NCI-H446 (cell line): Measurements from ENCODE around the gene LRTM1.

Experiments
- DNase-seq, 2 experiments: peaks; one replicate each; lab custom pipeline; 2025; lab: John Stamatoyannopoulos, UW

LRTM1 gene

DNA sequence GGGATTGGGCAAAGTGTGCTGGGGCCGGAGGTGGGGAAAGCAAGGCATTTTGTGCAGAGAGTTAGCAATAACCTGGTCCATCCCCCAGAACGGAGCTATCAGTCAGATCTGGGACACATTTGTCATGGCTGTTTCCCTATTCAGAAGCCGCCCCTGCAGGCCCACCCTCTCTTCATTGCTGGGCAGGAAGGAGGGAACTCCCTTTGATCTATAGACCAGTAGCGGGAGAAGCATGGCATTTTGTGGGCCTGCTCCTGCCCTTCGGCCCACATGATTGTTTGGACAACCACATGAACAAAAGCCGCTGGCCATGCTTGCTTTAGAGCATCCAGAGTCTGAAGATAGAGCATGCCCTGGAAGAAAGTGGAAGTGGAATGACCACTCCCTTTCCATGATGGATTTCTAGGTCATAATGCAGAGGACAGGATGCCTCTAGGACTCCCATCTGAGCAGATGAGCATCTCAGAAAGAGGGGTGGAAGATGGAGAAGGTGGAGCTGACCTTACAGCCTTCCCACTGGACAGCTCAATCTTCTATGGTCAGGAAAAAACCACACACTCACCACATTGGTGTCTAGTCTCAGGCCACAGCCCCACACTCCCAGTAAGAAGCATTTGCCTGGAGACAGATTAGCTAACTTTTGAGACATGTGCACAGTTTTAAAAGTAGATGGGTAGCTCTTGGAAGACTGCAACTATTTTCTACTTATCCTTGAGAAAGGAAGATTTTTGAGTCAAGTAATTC is 11.9 kb upstream of the LRTM1 start:
- DNase-seq, result no peak

DNA sequence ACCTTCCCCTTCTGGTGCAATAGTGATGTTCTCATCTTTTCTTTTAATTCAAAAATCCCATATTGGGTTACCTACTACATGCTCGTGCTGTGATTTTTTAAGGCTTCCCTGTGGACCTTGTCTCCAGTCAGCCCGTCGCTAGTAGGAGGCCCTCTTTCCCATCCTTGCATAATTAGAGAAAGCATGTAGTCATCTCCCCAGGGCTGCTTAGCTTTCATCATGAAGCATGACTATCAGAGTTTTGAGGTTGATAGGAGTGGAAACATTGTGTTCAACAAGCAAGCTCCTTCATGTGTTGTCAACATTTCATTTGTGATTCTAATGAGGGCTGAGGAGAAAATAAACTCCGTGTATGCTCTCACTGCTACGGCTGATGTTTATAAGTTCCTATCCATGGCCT is 8.7 kb upstream of the LRTM1 start:
- DNase-seq, result no peak

DNA sequence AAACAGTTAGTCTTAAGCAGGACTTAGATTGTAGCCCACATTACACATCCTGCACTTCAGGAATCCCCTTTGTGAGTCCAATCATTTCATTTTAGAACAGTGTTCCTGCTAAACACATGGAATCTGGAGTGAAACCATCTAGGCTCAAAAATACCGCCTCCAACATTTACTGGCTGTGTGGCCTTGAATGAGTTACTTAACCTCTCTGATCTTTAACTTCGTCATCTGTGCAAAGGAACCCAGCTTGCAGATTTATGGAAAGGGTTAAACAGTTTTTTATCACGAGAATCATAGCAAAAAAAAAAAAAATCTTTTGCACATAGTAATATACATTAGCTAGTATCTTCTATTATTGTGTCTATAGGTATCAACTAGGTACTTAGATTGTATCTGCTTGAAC is 8.0 kb upstream of the LRTM1 start:
- DNase-seq, result no peak

DNA sequence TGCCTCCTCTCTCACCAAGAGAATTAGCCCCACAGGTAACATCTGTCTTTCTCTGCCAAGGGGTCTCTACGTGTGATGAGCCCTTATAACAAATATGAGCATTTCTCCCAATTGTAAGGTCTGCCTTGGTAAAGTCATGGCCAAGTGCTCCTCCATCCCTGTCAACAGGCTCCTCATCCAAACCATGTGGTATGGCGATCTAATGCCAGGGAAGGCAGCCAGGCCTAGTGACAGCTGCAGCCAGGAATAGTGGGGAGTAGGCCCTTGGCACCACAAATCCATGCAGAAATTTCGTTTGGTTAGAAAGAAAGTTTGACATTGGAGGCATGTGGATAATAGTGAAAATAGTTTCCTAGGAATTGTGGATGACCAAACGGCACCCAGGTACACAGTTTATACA is 4.7 kb upstream of the LRTM1 start:
- peak in 1 of 2 experiments; percentile 0 for DNase-seq

DNA sequence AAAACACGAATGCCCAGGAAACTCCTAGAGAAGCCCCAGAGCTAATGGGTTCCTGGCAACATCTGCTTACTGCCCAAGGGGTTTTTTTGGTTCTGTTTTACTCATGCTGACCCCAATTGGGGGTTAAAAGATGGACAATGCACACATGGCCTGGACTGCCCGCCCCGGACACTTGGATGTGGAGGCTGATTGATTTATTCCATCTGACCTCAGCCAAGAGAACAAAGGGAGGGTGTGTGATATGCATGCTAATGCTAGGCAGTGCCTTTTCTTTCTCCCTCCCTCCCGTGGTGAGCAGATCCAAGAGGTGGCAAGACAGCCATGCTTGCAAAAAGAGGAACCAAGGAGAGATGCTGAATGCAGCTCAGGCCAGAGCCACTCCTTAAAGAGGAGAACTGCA is 3.3 kb upstream of the LRTM1 start:
- DNase-seq, result no peak

DNA sequence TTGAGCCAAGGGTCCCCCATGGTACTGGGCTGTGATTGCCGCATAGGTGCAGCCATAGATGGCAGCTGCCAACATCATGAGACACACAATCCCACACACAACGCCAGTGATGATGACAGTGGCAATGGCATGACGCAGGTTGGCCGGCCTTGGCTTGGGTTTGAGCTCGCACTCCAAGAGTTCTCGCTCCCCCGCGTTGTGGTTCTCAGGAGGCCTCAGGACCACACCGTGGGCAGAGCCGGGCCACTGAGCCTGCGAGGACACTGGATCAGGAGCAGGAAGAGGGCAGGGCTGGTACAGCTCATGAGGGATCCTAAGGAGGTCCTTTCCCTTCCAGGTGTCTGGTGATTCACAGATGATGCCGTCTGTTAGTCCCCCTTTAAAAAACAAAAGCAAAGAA is 9.3 kb downstream of the LRTM1 start:
- DNase-seq, result no peak

DNA sequence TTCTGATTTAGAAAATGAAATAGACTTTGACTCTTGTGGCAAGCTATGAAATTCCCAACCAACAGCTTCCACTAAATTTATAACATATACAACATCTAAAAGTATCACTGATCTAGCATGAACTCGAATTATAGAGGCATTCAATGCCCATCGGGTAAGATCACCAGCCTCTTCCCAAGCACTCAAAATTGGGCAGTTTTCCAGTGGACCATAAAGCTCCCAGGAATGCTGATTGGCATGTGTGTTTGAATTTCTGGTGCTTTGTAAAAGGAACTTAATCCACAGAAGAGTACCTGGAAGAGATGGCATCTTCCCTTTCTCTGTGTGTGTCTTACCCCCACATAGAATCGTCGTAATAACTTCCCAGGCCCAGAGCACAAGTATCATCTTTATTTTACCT is 10.0 kb downstream of the LRTM1 start:
- no peak for DNase-seq

DNA sequence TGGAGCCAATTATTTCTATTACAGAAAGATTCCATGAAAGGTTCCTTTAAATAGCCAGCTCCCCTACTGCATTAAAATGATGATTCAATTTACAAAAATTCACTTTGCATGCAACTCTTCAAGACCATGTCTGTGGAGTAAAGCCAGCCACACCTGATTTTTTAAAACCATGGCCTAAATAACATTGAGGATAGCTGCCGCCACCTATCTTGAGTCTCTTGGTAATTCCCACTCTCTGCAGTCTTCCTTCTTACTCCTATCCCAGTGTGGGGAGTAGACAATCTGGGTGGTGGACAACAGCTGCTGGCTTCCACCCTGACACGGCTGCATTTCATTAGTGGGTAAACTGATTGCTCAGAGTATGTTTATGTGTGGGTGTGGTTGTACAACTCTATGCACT is 10.7 kb downstream of the LRTM1 start:
- DNase-seq, result no peak

DNA sequence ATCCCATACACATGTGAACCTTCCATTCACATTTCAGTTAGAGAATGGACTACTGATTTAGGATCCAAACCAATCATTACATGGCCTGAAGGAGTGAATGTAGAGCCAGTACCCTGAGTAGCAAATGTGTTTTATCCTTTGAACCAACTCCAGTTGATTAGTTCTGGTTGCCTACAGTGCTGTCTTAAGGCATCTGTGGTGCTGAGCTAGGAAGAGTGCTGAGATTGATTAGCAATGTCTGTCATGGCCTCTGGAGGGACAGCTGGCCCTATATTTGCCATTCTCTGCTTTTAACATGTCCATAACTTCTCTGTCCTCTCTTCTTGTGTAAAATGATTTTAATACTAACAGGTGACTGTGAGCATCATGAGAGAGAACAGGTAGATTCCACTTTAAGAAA is 11.1 kb downstream of the LRTM1 start:
- DNase-seq, result no peak

DNA sequence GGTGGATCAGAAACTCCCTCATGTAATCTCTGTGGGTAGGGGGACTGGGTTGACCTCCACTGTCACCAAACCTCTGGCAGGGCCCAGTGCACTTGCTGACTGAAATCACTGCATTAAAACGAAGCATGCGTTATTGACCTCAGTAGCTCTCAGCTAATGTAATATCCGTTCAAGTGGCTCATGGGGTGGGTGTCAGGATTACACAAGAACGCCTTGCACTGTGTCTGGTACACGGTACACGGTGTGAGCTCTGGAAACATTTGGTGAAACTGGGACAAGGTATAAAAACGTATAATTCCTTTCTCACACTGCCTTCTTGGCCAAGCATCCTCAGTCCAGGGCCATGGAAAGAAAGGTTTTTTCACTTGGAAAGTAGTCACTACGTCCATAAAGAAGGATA is 11.9 kb downstream of the LRTM1 start:
- DNase-seq, result no peak

DNA sequence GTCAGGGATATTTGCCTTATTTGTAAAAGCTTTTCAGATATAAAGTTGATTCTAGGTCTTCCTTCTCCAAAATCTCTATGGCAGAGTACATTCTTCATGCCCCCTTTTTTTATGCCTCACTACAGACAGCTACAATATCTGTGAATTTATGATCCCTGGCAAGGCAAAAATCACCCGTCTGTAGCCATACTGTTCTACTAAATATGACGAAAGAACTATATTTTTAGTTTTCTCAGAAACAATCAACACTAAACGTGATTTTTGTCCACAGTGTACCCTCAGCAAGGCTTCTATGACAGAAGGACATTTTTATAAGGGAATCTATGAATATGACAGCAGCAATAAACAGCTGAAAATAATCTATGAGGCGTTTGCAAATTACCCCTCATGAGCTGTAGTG is 12.7 kb downstream of the LRTM1 start:
- no peak for DNase-seq

DNA sequence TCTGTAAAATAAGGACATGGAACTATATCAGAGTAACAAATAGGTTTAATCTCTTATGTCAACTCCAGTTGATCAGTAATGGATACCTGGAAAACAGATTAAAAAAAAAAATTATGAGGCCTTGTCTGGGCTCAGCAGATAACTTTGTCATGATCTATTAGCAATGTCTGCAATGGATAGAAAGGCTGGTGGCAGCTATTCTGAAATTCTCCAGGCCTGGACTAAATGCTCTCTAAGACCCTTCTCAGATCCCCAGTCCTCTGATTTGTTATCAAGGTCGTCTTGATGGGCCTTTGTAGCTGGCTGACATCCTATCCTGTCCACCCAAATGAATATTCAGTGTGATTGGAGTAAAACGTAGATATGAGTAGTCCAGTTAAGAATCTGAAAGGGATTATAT is 13.7 kb downstream of the LRTM1 start:
- no peak for DNase-seq

DNA sequence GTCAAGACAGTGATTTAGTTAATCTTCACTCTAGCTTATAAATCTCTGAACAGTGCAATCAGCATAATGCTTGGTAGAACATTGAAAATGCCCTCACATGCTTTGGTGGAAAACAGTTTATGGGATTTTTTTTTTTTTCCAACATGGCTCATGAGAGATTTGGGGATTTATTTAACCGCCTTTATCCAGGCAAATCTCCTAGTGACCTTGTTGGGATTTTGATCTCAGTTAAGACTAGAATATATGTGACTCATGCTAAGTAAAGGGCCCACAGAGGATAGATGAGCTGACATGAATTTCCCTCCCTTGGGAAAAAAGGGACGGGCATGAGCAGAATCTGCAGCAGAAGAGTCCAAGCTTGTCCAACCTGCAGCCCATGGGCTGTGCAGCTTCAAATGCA is 18.7 kb downstream of the LRTM1 start:
- no peak for DNase-seq

DNA sequence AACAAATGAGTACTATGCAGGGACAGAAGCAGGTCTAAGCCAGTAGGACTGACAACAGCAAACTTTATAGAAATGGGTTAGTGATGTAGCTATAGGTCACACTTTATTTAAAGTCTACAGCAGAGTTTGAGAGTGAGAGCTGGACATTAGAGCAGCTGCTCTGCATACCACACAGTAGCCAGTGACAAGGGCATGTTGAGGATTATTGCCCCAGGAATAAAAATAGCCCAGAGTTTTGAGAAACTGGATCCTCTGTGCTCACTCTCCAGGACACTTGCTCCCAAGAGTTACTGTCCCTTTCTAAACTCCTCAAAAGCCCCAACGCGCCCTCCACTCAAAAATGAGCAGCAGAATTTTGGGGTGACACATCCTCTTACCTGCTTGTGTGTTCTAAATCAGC is 21.1 kb downstream of the LRTM1 start:
- DNase-seq, result no peak

DNA sequence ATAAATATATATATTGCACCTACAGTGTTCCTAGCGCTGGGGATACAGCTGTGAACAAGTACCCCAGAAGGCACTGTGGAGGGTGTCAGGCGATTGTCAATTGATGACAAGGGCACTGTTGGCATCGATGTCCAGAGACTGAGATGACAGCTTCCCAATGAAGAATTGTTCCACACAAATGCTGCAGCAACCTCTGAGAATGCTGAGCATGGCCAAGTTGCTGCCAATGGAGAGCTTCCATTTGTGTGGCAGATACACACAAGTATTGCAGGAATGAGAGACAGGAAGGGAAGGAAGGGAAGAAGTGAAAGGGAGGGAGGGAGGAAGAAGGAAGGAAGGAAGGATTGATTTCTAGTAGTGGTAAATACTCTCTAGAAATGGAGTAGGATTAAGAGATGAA is 21.9 kb downstream of the LRTM1 start:
- no peak for DNase-seq

DNA sequence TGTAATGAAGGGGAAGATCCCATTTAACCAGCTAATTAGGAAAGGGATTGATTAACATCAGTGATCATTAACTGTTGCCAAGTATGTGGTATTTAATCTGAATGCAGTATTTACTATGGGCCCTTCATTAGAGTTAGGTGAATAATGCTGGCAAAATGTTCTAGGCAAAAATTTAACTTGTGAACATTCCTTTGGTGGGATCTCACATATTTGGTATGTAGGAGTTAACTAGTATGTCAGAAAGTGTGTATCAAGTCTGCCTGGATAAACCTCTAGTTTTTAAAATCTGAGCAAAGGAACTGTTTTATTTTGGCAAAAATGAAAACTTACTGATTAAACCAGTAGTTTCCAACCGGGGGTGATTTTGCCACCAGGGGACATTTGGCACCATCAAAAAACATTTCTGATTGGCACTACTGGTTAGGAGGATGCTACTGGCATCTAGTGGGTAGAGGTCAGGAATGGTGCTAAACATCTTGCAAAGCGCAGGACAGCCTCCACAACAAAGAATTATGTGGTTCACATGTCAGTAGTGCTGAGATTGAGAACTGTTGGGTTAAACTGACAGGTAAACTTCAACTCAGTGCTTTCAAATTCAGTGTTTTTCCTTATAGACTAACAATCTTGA is 22.5 kb downstream of the LRTM1 start:
- DNase-seq, result no peak

DNA sequence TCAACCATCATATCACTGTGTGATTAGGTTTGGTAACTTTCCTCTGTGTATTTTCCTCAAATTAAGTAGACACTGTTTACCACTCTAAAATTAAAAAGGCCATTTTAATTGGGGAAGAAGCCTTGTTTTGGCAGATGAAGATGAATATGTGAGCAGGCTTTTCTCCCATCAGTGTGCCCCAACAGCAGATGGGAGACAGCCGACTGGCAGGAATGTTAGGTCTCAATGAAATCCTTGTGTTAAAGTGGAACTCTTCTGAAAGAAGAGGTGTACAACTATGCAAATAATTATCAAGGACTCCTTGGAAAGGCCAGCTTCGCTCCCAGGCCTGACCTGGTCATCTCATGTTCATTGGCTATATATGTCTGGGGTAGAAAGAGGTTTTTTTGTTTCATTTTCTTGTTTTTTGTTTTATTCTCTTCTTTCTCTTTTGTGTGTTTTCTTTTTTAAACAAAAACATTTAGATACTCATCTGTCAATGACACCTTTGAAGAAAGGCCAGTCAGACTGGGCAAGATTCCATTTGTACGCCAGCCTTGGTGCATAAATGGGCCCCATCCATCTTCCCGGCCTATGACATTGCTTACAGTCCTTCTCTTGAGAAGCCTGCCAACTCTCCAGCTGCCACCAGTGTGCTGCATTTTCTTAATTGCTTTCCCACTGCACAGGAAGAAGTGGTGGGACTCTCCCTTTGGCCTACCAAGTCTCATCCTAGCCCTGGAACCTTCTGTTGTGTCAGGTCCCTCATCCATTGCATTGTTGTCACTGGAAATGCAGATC is 25.8 kb downstream of the LRTM1 start:
- peak in 1 of 2 experiments; percentile 5 for DNase-seq

DNA sequence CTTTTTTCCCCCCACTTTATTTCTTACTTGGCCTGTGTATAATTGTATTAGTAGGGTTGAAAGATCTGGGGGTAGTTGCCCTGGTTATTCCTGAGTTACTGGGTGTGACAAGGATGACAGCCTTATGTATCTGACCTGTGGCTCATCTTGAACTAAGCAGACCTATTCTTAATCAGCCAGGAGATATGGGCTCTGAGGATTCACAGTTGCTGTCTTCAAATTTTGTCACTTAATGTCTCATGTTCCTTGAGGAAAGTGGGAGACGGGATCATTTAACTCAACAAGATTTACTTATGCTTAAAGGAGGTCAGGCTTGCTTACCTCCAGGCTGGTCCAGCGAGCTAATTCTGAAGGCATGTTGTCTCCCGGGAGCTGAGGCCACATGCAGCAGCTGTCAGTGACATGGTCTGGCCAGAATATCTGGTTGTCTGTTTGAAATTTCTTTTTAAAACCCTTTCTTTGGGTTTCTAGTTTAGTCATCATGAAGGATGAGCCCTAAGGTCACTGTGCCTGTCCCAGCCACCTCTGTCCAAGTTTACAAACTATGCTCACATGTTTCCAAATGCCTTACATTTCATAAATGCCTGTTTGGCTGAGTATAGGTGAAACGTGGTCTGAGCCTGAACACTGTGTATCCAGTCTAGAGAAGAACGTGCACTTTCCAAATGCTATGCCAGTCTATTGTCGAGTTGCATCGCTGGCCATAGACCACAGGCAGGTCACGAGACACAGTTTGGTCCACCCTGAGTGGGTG is 26.8 kb downstream of the LRTM1 start:
- no peak for DNase-seq

DNA sequence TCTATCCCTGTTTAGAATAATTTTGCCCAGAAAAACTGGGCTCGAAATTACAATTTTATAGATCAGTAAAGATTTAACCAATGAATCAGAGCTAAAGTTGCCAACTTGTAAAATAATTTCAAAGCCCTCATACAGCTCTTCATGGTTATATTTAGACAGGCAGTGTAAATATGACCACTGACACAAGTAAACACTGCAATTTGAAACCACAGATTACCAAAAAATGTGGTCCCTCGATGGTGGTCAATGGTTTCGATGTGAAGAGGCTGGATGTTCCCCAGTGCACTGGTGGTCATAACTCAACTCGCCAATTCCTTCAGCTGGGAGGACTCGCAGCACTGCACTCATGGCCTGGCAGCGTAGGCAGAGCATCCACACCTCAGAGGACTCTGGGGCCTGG is 28.6 kb downstream of the LRTM1 start:
- DNase-seq, result no peak

DNA sequence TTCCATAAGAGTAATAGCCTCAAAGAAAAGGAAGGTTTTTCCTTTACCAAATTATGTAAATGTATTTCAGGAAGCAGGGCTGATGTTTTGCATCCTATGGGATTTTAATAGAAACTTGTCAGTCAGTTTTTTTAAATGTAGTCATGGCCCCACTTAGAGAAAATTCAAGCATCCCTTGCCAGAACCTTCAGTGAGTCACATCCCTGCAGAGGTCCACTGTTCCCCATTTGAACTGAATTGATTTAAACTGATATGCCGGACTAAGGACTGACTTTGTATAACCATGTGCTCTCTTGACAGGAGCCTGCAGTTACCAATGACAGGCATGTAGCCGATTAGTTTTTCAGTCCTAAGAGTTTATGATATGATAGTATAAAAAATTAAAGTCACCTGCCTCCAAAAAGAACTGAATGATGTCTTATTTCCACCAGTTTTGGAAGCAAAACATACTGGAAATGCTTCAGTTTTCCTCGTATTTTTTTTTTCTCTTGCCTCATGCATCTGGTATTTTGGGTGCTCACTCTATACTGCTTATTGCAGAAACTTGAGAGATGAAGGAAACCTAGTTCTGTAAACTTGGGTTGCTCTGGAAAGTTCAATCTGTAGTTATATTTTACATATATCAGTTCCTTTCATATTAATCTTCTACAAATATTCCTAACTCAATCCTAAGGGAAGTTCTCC is 30.7 kb downstream of the LRTM1 start:
- no peak for DNase-seq

DNA sequence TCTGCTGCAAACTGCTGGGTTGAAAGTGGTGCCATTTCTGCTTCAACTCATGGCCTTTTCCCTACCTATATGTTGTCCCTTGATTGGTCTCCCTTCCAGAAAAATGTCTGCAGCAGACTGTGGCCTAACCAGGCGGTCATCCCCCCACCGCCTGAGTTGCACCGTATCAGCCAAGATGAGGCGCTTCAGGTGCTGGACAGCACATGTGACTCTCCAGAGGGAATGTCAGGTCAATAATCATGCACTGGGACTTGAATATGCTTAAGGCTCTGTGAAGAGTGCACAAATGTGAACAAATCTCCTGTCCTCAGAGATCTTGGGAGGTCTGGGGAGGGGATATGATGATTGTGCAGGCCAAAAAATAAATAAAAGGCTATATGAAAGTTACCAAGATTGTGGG is 32.2 kb downstream of the LRTM1 start:
- no peak for DNase-seq

DNA sequence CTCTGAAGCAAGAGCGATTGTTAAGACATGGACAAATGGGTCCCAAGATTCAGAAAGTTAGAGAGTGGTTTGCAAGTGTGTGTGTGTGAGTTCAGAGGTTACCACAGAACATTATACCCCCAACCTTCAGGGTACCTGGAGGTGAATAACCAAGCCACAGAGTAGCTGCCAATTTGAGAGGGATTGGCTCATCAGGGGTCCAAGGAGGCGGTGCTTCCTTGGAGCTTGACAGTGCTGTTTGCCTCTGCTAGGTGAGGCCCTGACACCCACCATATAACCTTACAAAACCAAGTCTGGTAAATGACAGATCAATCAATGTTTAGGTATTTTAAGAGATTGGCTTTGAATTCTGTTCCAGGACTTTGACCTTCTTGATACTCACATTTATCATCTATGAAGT is 35.7 kb downstream of the LRTM1 start:
- DNase-seq, result no peak
